ENCODE data around the gene MTA3. TPM values are rescaled to one million over a fixed set of nuclear protein-coding genes. Genes with fewer than 3 reads are reported as not detected.

Gene MTA3
- total and polyA plus RNA-seq, 2 donors (not counting 1 experiment from before 2014, with no cell fraction given), result 13.4 to 33.2 TPM

- Histone ChIP-seq H3K9me3 (ENCODE audit: control extremely low read depth in 1 of 3, control insufficient read depth in 2 of 3, insufficient read depth in 1 of 3, low read length in 2 of 3) (peaks cover 0 to 3% (median 0%) of the 10 kb centered on the region in 3 donors), H3K27ac (ENCODE audit: low read length in 2 of 2) (no peak overlapping the region), H3K4me3 (ENCODE audit: control extremely low read depth in 1 of 5, extremely low read depth in 1 of 5, insufficient read depth in 1 of 5, low read depth in 2 of 5, low read length in 4 of 5) (no peak overlapping the region), H3K36me3 (replicated peaks in 1 of 2; ENCODE audit: control extremely low read depth in 1 of 2, control insufficient read depth in 1 of 2, extremely low read depth in 1 of 2, insufficient read depth in 2 of 2, low read length in 1 of 2) (peaks cover 0 to 5% of the 10 kb centered on the region in 2 experiments), H3K4me1 (ENCODE audit: control insufficient read depth in 2 of 2, insufficient read depth in 2 of 2, low read length in 2 of 2) (peaks cover 7% of the 10 kb centered on the region in 2 donors), H3K4me2 (replicated peaks; ENCODE audit: low read depth, low read length, poor library complexity, severe bottlenecking) (no peak overlapping the region), H3K27me3 (replicated peaks in 1 of 4; ENCODE audit: control extremely low read depth in 1 of 4, control insufficient read depth in 3 of 4, insufficient read depth in 4 of 4, low read length in 3 of 4) (no peaks in the 10 kb centered on the region), H2AFZ (ENCODE audit: insufficient read depth, low read depth, low read length, poor library complexity, severe bottlenecking) (no peak overlapping the region), H4K20me1 (ENCODE audit: control insufficient read depth, insufficient read depth, low read length, poor library complexity, severe bottlenecking) (no peaks in the 10 kb centered on the region), H3K79me2 (ENCODE audit: control insufficient read depth, insufficient read depth, low read length) (no peaks in the 10 kb centered on the region), H3K9ac (ENCODE audit: low read length) (no peak overlapping the region)
- no peak for DNase-seq
- Mint-ChIP-seq H3K4me3 (no peak overlapping the region), H3K4me1 (peaks cover 9% of the 10 kb centered on the region), H3K27me3 (no peaks in the 10 kb centered on the region), H3K27ac (no peak overlapping the region), H3K9me3 (ENCODE audit: insufficient read depth) (no peaks in the 10 kb centered on the region)
- ChIA-PET CTCF (no interaction called here), POLR2A (no interaction called here)
- TF ChIP-seq EZH2 (IDR thresholded peaks at IDR 0.05; ENCODE audit: borderline replicate concordance, insufficient read depth, low read depth, low read length, poor library complexity, severe bottlenecking) (no peak), CTCF (IDR thresholded peaks at IDR 0.05) (no peak)
- no peak for ATAC-seq (ENCODE audit: low read depth)
- intact Hi-C loops (cut with micrococcal nuclease), result no loop called here
- WGBS (ENCODE audit: insufficient coverage), result 72% methylated on average over 4 of the region's 4 CpGs
Observed at GRCh38 chr2:42585779-42586178, 17.3 kb downstream of the MTA3 start.

- TF ChIP-seq CTCF (IDR thresholded peaks at IDR 0.05) (no peak), EZH2 (IDR thresholded peaks at IDR 0.05; ENCODE audit: borderline replicate concordance, insufficient read depth, low read depth, low read length, poor library complexity, severe bottlenecking) (no peak)
- ChIA-PET CTCF (interaction anchor here (0.6 to 1.6 kb wide), 5 partner anchors 9 to 1657 kb away, joined by 3 to 5 read pairs (median 4); no protein-coding TSS in a partner anchor), POLR2A (no interaction called here)
- H3K4me2 ChIP-seq (replicated peaks; ENCODE audit: low read depth, low read length, poor library complexity, severe bottlenecking), result no peak overlapping the region
- 100% methylated on average over 1 of the region's 4 CpGs for WGBS (ENCODE audit: insufficient coverage)
- no peak for DNase-seq
- Mint-ChIP-seq H3K4me1 (peaks cover 10% of the 10 kb centered on the region), H3K27me3 (no peaks in the 10 kb centered on the region), H3K4me3 (no peak overlapping the region), H3K9me3 (ENCODE audit: insufficient read depth) (no peaks in the 10 kb centered on the region), H3K27ac (no peak overlapping the region)
- peaks cover 3% of the 10 kb centered on the region for H3K79me2 ChIP-seq (ENCODE audit: control insufficient read depth, insufficient read depth, low read length)
- intact Hi-C loops (cut with micrococcal nuclease), result no loop called here
- H2AFZ ChIP-seq (ENCODE audit: insufficient read depth, low read depth, low read length, poor library complexity, severe bottlenecking), result no peak overlapping the region
- no peak overlapping the region for H3K27ac ChIP-seq (ENCODE audit: low read length in 2 of 2)
- H3K36me3 ChIP-seq (replicated peaks in 1 of 2; ENCODE audit: control extremely low read depth in 1 of 2, control insufficient read depth in 1 of 2, extremely low read depth in 1 of 2, insufficient read depth in 2 of 2, low read length in 1 of 2), result peaks cover 0 to 2% of the 10 kb centered on the region in 2 experiments
- H3K27me3 ChIP-seq (replicated peaks in 1 of 4; ENCODE audit: control extremely low read depth in 1 of 4, control insufficient read depth in 3 of 4, insufficient read depth in 4 of 4, low read length in 3 of 4), result no peaks in the 10 kb centered on the region
- peaks cover 0 to 3% (median 0%) of the 10 kb centered on the region in 3 donors for H3K9me3 ChIP-seq (ENCODE audit: control extremely low read depth in 1 of 3, control insufficient read depth in 2 of 3, insufficient read depth in 1 of 3, low read length in 2 of 3)
- H3K4me3 ChIP-seq (ENCODE audit: control extremely low read depth in 1 of 5, extremely low read depth in 1 of 5, insufficient read depth in 1 of 5, low read depth in 2 of 5, low read length in 4 of 5), result no peak overlapping the region
- no peaks in the 10 kb centered on the region for H4K20me1 ChIP-seq (ENCODE audit: control insufficient read depth, insufficient read depth, low read length, poor library complexity, severe bottlenecking)
- no peak for ATAC-seq (ENCODE audit: low read depth)
- no peak overlapping the region for H3K9ac ChIP-seq (ENCODE audit: low read length)
- peaks cover 7% of the 10 kb centered on the region in 2 donors for H3K4me1 ChIP-seq (ENCODE audit: control insufficient read depth in 2 of 2, insufficient read depth in 2 of 2, low read length in 2 of 2)
Observed at GRCh38 chr2:42587526-42588117, 19.2 kb downstream of the MTA3 start.

All from B cell (primary cell).